ENCODE data around the gene ME2.

Gene ME2

DNA sequence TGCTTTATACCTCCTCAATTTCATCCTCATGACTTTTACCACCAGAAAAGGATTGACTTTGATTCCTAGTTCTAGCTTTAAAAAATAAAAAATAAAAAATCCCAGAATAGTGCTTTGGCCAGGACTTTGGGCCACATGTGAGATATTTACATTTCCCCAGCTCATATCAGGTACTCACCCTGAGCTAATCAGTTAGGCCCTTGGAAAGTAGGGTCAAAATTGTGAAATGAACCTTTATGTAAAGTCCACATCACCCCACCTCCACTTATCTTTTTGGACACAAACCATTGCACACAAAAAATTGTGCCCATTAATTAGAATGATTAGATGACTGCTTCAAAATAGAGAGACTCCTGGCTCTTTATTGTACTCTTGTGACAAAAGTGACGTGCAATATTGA is 17.2 kb downstream of the ME2 start:
- TF ChIP-seq, protein P1, sequence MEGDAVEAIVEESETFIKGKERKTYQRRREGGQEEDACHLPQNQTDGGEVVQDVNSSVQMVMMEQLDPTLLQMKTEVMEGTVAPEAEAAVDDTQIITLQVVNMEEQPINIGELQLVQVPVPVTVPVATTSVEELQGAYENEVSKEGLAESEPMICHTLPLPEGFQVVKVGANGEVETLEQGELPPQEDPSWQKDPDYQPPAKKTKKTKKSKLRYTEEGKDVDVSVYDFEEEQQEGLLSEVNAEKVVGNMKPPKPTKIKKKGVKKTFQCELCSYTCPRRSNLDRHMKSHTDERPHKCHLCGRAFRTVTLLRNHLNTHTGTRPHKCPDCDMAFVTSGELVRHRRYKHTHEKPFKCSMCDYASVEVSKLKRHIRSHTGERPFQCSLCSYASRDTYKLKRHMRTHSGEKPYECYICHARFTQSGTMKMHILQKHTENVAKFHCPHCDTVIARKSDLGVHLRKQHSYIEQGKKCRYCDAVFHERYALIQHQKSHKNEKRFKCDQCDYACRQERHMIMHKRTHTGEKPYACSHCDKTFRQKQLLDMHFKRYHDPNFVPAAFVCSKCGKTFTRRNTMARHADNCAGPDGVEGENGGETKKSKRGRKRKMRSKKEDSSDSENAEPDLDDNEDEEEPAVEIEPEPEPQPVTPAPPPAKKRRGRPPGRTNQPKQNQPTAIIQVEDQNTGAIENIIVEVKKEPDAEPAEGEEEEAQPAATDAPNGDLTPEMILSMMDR (conservative IDR thresholded peaks at IDR 0.05; ENCODE audit: low read depth, low read length), result no peak
- DNase-seq (ENCODE audit: low read depth), result no peak
- H3K4me3 ChIP-seq (ENCODE audit: low read depth, low read length), result no peak overlapping the region

GRCh38 chr18:50898919-50899318 is 20.0 kb downstream of the ME2 start:
- DNase-seq (ENCODE audit: low read depth), result no peak
- H3K4me3 ChIP-seq (ENCODE audit: low read depth, low read length), result no peak overlapping the region
- TF ChIP-seq, protein P1 (conservative IDR thresholded peaks at IDR 0.05; ENCODE audit: low read depth, low read length), result no peak

GRCh38 chr18:50902797-50903196 is 23.9 kb downstream of the ME2 start:
- no peak overlapping the region for H3K4me3 ChIP-seq (ENCODE audit: low read depth, low read length)
- no peak for DNase-seq (ENCODE audit: low read depth)
- TF ChIP-seq, protein P1 (conservative IDR thresholded peaks at IDR 0.05; ENCODE audit: low read depth, low read length), result no peak

DNA sequence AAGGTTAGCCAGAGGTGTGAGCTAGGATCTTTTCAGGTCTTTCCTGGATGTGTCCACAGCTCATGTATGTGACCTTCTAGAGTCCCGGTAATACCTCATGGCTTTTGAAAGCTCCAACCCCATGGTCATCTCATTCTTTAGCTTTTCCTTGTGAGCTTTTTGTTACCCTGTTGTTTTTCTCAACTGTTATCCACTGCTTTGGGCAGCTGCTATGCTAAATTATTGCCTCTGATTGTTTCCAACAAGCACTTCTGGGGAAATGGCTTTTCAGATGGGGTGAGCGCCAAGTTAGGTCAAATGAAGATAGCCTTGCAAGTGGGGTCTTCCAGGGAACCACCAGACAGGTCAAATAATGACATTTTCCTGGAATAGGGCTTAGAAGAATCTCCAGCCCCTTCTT is 27.9 kb downstream of the ME2 start:
- no peak overlapping the region for H3K4me3 ChIP-seq (ENCODE audit: low read depth, low read length)
- no peak for DNase-seq (ENCODE audit: low read depth)
- TF ChIP-seq, protein P1 (conservative IDR thresholded peaks at IDR 0.05; ENCODE audit: low read depth, low read length), result no peak

- TF ChIP-seq, protein P1 (conservative IDR thresholded peaks at IDR 0.05; ENCODE audit: low read depth, low read length), result no peak
- DNase-seq (ENCODE audit: low read depth), result no peak
- H3K4me3 ChIP-seq (ENCODE audit: low read depth, low read length), result no peak overlapping the region
These were observed 30.3 kb downstream of the ME2 start for GRCh38 chr18:50909261-50909660.

DNA sequence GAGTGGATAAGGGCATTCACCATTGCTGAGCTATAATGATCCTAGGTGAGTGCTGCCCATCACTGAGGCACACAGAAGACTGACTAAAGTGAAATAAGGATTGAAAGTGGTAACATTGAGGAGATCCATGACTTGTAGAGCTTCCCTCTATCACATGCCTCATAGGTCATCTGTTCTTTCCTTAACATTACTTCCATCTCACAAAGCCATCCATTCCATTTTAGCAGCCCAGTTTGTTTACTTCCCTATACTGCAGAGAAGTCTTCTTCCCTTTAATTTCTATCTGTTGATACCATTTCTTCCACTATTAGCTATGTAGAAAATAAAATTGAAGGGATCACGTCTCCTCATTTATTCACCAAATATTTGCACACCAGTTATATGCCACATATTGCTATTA is 32.1 kb downstream of the ME2 start:
- H3K4me3 ChIP-seq (ENCODE audit: low read depth, low read length), result no peak overlapping the region
- TF ChIP-seq, protein P1 (conservative IDR thresholded peaks at IDR 0.05; ENCODE audit: low read depth, low read length), result no peak
- DNase-seq (ENCODE audit: low read depth), result no peak

- TF ChIP-seq, protein P1 (conservative IDR thresholded peaks at IDR 0.05; ENCODE audit: low read depth, low read length), result no peak
- DNase-seq (ENCODE audit: low read depth), result peak; percentile 53
- H3K4me3 ChIP-seq (ENCODE audit: low read depth, low read length), result no peak overlapping the region
These were observed 38.1 kb downstream of the ME2 start for GRCh38 chr18:50917021-50917420.

All from choroid plexus epithelial cell (primary cell).